ENCODE results near the gene ZNF530.

The ZNF530 gene

DNA sequence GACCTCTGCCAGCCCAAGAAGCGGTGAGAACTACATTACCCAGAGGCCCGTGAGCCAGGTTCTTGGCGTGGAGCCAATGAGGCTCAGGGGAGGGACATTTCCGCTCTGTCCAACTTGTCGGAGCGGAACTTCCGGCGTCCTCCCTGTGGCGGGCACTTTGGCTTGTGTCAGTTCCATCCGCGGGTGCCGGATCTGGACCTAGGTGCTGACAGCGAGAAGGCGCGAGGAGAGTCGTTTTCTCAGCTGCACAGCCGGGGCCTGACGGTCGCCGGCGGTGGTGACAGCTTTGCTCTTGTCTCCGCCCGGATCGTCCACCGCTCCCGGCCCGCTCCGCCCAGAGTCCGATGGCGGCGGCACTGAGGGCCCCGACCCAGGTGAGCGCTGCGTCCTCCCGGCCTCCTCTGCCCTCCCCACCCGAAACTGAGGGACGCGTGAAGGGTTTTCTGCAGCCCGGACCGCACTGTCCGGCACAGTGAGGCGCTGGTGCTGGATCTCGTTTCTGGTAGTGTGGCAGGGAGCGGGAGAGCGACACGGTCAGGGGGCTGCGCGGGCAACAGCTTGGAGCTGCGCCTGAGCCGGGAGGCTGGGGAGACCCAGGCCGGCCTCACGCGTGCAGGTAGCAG is at the start of gene ZNF530:
TSS of gene ZNF530 (plus strand) at position 125 of the 623 bp plus-strand sequence. CDS start 4,461 bp downstream, outside the sequence.
- DNase-seq (ENCODE audit: extremely low read depth, low read depth), result peak; percentile 68
- TF ChIP-seq, protein P1, sequence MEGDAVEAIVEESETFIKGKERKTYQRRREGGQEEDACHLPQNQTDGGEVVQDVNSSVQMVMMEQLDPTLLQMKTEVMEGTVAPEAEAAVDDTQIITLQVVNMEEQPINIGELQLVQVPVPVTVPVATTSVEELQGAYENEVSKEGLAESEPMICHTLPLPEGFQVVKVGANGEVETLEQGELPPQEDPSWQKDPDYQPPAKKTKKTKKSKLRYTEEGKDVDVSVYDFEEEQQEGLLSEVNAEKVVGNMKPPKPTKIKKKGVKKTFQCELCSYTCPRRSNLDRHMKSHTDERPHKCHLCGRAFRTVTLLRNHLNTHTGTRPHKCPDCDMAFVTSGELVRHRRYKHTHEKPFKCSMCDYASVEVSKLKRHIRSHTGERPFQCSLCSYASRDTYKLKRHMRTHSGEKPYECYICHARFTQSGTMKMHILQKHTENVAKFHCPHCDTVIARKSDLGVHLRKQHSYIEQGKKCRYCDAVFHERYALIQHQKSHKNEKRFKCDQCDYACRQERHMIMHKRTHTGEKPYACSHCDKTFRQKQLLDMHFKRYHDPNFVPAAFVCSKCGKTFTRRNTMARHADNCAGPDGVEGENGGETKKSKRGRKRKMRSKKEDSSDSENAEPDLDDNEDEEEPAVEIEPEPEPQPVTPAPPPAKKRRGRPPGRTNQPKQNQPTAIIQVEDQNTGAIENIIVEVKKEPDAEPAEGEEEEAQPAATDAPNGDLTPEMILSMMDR (IDR thresholded peaks at IDR 0.05; ENCODE audit: low read depth, low read length), result no peak

DNA sequence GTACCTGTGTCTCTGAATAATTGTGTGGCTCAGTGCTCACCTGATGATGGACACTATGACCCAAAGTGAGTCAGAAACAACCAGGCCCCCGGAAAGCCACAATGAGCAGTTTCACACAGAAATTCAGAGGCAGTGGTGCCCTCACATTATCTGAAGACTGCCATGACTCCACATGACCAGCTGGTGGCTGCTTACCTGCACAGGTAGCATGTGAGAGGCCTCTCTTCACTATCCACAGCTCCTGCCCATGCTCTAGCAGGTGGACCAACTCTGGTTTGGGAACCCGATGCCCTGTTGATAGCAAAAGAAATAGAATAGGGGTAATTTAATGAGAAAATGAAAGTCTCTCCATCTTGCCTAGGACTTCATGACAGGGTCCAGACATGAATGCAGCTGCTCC is 47.3 kb upstream of the ZNF530 start:
- DNase-seq (ENCODE audit: extremely low read depth, low read depth), result no peak
- TF ChIP-seq, protein P1 (IDR thresholded peaks at IDR 0.05; ENCODE audit: low read depth, low read length), result no peak

DNA sequence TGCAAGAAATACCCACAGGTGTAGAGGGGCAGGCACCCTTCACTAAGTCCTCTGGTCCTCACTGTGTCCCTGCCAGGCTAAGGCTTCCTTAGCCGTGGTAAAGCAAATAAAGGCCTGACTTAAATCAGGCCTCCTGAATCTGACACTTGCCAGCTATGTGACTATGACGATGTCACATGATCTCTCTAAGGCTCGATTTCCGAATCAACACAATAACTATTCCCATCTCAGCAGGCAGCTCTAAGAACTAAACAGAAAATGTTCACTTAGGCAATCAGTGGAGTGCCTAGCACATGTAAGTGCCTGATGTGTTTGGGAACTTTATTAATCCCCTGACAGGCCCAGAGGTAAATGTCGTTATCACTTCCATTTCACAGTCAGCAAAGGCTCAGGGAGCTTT is 42.0 kb upstream of the ZNF530 start:
- TF ChIP-seq, protein P1 (IDR thresholded peaks at IDR 0.05; ENCODE audit: low read depth, low read length), result no peak

DNA sequence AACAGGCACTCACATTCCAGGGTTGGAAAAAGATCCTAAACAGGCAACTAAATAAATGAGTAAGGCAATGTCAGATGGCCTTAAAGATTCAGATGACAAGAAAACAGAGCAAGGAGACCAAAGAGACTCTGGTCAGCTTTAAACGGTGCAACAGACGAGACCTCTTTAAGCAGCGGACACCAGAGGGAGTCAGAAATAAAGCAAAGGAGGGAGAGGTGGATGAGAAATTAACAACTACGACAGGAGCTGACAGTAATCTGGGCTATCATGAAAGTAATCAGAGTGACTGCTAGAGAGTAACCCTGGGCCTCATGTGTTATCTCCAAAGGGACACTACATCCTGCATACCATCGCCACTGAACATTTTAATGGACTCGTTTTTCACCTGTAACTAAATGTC is 41.2 kb upstream of the ZNF530 start:
- no peak for DNase-seq (ENCODE audit: extremely low read depth, low read depth)
- TF ChIP-seq, protein P1 (IDR thresholded peaks at IDR 0.05; ENCODE audit: low read depth, low read length), result no peak; the same call in 1 of the 2 replicates

More for the DNA sequence above, 42.0 kb upstream of the ZNF530 start:
- no peak for DNase-seq (ENCODE audit: extremely low read depth, low read depth)

DNA sequence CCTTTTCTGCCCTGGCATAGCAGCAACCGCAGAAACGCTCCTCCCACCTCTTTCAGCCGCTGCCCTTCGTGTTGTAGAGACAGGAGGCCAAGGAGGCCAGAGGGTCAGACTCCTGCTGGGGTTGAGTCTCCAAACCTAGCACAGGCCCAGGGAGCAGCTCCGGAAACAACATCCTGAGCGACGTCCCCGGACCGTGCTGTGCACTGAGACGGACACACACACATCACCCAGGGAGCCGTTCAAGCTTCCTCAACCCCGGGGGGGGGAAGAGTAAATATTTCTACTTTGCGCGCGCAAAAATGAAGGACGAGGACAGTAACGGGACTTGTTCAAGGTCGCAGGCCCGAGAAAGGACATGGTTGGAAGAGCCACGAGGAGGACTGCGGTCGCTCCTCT is 40.7 kb upstream of the ZNF530 start:
- TF ChIP-seq, protein P1 (IDR thresholded peaks at IDR 0.05; ENCODE audit: low read depth, low read length), result no peak
- DNase-seq (ENCODE audit: extremely low read depth, low read depth), result no peak

DNA sequence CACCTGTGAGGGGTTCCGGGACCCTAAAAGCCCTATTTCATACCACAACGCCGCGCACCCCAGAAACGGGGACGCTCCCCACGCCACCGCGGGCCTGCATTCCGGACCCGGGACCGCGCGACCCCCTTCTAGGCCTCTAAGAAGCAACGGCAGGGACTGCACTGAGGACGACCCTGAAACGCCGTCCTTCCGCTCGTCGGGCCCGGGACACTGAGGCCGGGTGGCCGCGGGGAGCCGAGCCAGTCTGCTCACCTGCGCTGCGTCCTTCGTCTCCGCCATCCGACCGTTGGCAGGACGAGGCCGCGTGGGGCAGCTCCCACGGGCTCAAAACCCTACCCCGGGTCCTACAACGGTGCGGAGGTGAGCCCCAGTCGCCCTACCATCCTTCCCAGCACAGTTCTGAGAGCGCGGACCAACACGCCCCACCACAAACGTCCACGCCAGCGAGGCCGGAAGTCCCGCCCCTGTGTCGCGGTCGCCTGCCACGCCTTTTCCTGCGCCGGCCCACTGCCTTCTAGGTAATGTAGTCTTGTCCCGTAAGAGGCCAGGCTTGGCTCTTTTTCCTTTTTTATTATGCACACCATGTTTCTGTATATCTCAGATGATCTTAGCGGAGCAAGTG is 40.2 kb upstream of the ZNF530 start, which contains the start of gene ZNF550:
TSS of gene ZNF550 (minus strand) at position 460 of the 622 bp plus-strand sequence. CDS start at position 279, 181 bp downstream.
- peak; percentile 50 for DNase-seq (ENCODE audit: extremely low read depth, low read depth)
- TF ChIP-seq, protein P1 (IDR thresholded peaks at IDR 0.05; ENCODE audit: low read depth, low read length), result no peak

DNA sequence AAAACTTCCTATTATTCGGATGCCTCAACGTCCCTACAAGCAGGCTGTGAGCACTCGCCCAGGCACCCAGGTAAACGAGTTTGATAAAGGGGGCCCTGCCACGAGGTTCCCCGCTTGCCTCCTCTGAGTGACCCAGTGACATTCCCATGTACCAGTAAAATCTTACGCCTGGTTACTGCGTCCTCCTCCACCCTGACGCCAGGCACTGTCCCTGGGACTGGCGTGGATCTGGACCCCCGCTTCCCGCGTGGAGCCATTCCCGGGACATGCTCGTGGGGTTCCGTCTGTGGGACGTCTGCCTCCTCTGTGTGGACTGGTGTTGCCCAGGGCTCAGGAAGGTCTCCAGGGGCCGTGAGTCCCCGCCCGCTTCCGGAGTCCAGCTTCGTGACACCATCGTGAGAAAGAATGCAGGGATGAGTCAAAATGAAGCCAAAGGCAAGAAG is 39.6 kb upstream of the ZNF530 start:
- DNase-seq (ENCODE audit: extremely low read depth, low read depth), result no peak
- TF ChIP-seq, protein P1 (IDR thresholded peaks at IDR 0.05; ENCODE audit: low read depth, low read length), result no peak

Data from AG09319 (cell line).